HG03135 (cell line): ENCODE data around the gene GFI1B.

Experiments
- ATAC-seq: cut with Tn5 transposase; IDR thresholded peaks from one replicate; pipeline ENCODE4 v1.9.1; 2021; ENCODE audit warnings: mild to moderate bottlenecking, moderate library complexity; ENCODE audit not compliant: unreplicated experiment

Gene GFI1B

GRCh38 chr9:132978451-132979131 is at the start of gene GFI1B:
Gene GFI1B (plus strand): TSS chr9:132978694. CDS start chr9:132986679, 7,985 bp downstream.
- no peak for ATAC-seq

DNA sequence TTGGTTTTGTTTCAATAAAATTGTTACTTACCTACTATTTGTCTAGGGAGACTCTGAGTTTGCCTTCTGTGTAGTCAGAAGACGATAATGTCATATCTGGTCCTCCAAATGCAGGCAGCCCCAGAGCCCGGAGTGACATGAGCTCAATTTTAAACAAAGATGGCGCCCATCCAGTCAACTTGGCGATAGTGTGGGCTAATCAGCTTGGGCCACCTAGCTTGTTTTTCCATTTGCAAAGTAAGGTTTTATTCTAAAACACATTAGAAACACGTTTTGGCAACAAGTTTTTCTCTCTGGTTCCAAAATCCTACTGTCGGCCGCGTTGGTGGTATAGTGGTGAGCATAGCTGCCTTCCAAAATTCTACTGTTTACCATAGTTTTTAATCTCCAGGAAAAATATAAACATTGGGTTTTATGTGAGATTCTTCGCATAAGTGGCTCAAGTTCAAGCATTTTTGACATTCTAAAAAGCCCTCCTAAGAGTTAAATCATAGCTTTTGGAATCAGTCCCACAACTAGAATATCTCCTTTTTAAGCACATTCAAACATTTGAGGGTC is 47.2 kb upstream of the GFI1B start:
- no peak for ATAC-seq

- ATAC-seq: no peak
Observed at GRCh38 chr9:132935026-132935425, 43.5 kb upstream of the GFI1B start.

DNA sequence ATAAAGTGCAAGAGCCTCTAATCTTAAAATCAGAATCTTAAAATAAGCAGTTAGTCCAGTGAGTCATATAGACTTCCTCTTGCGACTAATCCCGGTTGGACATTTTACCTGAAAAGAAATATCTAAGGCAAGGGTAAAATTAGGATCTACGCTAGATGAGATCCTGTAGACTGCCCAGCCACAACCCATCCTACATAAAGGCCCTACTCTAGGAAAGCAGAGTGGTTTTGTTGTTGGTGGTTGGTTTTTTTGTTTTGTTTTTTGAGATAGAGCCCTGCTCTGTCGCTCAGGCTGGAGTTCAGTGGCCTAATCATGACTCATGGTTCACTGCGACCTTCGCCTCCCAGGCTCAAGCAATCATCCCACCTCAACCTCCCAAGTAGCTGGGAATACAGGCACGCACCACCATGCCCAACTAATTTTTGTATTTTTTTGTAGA is 41.0 kb upstream of the GFI1B start:
- ATAC-seq: no peak

DNA sequence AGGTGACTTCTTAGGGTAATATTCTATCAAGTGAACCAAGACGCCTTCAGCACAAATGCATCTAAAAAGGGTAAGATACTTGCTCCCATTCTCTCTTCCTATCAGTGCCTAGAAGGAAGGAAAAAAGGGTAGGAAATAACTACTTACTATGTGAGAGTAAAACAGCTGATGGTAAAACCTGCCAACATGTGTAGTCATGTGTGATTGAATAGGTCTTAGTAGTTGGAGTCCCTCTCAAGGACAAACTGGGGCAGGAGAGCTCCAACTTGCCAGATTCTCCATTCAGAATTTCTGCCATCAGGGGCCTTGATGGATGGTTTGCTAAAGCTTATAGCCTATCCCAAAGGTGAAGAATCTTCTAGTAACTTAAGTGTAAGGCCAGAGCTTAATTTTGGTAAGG is 39.3 kb upstream of the GFI1B start:
- ATAC-seq: no peak

- ATAC-seq: no peak
Observed at GRCh38 chr9:132942541-132943182, 35.8 kb upstream of the GFI1B start.

GRCh38 chr9:132943651-132944293 is 34.7 kb upstream of the GFI1B start:
- ATAC-seq: peak; percentile 12

DNA sequence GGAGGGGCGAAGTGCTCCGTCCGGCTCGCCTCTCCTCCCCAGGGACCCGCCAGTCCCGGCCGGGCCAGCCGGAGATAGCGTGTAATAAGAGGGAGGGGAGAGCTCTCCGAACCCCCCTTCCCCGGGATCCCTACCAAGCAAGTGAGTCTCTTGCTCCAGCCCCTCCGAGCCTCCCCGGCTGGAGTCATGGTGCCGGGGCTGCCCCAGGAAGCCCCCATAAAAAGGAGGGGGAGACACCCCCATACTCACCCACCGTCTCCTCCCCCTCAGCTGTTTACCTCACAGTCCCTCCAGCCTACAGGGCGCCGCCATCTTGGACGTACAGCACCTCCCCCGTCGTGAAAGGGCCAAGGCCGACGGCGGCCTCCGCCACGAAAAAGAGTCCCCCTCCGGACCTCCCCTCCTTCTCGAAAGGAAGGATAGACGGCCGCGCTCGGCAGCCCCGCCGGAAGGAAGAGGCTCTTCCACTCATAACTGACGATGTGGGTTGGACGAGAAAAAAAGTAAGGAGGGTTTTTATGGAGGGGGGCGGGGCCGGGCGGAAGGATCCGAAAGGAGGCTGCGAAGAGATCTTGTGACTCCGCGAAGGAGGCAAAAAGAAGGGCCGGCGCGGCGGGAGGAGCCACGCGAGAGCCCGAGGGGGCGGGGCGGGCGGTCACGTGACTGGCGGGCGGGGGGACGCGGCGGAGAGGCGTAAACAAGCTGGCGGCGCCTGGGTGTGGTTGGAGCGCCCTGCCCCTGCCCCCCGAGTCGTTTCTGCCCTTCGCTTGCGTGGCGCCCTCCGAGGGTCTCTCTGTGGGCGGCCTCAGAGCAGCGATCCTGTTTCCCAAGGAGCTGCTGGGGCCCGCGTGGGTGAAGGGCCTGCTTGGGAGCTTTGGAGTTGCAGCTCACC is 34.0 kb upstream of the GFI1B start, which contains the start of gene TSC1:
Gene TSC1, minus strand, starts transcription at position 323 of the 892 bp plus-strand sequence. CDS start 15,744 bp downstream, outside the sequence.
- peak; percentile 62 for ATAC-seq

GRCh38 chr9:132945186-132946130 is 33.0 kb upstream of the GFI1B start:
- ATAC-seq: no peak

GRCh38 chr9:132946211-132946610 is 32.3 kb upstream of the GFI1B start:
- ATAC-seq: no peak

- ATAC-seq: no peak
Observed at GRCh38 chr9:132946631-132947295, 31.7 kb upstream of the GFI1B start.

- no peak for ATAC-seq
Observed at GRCh38 chr9:132947756-132948155, 30.7 kb upstream of the GFI1B start.

- no peak for ATAC-seq
Observed at GRCh38 chr9:132948482-132949050, 29.9 kb upstream of the GFI1B start.

DNA sequence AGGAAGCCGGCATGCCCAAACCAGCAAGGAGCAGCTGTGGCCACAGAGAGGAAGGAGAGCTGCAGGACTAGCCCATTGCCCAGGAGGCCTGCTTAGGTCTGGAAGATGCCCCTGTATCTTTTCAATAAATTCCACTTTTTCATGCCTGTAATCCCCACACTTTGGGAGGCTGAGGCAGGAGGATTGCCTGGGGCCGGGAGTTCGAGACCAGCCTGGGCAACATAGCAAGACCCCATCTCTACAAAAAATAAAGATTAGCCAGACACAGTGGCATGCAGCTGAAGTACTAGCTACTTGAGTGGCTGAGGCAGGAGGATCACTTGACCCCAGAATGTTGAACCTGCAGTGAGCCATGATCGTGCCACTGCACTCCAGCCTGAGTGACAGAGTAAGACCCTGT is 28.8 kb upstream of the GFI1B start:
- ATAC-seq: no peak

GRCh38 chr9:132955123-132955522 is 23.4 kb upstream of the GFI1B start:
- no peak for ATAC-seq

DNA sequence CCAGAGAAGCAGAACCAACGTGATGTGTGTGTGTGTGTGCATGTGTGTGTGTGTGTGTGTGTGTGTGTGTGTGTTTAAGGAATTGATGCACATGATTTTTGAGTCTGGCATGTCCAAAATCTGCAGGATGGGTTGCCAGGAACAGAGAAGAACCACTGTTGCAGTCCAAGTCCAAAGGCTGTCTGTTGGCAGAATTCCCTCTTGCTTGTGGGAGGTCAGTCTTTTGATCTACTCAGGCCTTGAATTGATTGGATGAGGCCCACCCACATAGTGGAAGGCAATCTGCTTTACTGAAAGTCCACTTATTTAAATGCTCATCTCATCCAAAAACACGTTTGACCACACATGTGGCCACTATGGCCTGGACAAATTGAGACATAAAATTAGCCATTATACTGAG is 22.7 kb upstream of the GFI1B start:
- ATAC-seq: no peak

DNA sequence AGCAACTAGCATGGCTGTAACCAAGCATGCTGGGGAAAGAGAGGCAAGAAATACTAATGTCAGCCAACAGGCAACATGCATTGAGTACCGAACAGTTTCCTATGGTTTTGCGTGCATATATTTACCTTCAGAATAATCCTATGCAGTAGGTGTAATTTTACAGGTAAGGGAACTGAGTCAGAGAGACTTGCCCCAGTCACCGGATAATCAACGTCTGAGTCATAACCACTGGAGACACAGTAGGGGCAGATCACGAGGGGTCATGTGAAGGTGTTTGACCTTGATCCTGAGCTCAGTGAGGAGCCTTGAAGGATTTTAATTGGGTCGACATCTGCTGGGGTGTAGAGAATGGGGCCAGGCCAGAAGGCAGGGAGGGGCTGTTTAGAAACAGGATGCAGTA is 20.7 kb upstream of the GFI1B start:
- ATAC-seq: no peak

- ATAC-seq: no peak
Observed at GRCh38 chr9:132961002-132961401, 17.5 kb upstream of the GFI1B start.

GRCh38 chr9:132965478-132965877 is 13.0 kb upstream of the GFI1B start:
- no peak for ATAC-seq
